GM18502 (cell line): Measurements from ENCODE around the gene ERP27.

Source experiments
- ATAC-seq: cut with Tn5 transposase; IDR thresholded peaks from one replicate; pipeline ENCODE4 v1.9.1; 2021; ENCODE audit warnings: mild to moderate bottlenecking; ENCODE audit not compliant: unreplicated experiment, poor library complexity

Gene ERP27

GRCh38 chr12:14910090-14910915 is 28.0 kb downstream of the ERP27 start:
- no peak for ATAC-seq

- ATAC-seq = no peak
Measured at GRCh38 chr12:14907953-14908352, 30.4 kb downstream of the ERP27 start.

GRCh38 chr12:14906114-14906513 is 32.2 kb downstream of the ERP27 start:
- no peak for ATAC-seq

- no peak for ATAC-seq
Measured at GRCh38 chr12:14905269-14906004, 32.9 kb downstream of the ERP27 start.

DNA sequence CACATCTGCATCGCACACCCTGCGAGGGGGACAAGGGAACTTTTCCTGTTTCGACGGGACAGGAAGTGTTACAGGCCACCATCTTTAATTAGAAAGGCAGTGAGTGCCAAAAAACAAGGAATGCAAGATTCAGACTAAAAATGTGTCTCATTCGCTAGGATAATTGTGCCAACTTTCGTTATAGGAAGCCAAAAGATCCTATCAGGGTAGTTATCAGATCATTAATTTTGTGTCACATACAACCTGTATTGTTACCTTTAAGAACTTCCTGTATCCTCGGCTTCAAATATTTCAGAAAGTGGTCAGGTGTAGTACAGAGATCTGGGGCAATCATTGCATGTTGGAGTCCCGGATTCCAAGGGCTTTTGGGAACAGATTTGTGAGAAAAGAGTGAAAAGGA is 33.5 kb downstream of the ERP27 start:
- no peak for ATAC-seq

DNA sequence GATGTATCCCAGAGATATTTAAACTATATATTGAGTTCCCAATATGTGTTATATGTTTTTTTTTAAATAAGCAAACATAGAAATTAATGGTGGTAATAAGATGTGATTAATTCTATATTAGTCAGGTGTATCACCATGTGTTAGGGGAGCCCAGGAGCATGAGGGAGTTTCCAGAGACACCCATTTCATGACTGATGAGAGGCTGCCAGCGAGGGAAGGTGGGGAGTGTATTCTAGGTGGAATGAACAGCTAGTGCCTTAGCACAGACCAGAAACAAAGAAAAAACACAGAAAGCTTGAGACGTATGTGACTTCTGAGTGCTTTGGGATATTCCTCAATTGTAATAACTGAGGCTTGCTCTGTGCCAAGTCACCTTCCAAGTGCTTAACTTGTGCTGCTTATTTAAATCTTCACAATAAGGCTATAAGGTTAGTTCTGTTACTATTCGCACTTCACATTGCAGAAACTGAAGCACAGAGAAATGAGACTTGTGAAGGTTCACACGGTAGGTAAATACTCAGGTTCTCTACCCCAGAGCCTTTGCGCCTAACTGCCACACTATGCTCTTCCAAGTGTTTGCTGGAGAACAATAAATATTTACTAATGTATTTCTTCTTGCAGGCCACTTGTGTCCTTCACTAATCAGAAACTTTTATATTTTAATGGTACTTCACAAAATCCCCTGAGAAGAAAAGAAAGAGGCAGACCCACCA is 34.8 kb downstream of the ERP27 start:
- no peak for ATAC-seq

DNA sequence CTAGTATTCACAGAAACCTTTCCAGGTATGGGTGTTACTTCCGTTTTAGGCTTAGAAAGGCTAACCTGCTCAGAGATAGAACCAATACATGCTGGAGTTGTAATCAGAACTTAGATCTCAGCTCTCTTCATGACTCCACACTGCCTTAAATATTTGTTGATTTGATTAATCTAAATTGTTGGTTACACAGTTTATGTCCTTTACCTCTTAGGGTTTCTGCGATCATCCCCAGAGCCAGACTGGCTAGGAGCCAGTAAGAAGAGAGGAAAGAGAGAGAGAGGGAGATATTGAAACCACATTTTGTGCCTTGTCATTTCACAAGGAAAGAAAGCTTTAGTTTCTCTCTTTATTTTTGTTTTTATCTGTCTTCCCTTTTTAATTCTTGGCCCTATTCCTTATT is 35.9 kb downstream of the ERP27 start:
- no peak for ATAC-seq

GRCh38 chr12:14901228-14901562 is 37.1 kb downstream of the ERP27 start:
- ATAC-seq = no peak

DNA sequence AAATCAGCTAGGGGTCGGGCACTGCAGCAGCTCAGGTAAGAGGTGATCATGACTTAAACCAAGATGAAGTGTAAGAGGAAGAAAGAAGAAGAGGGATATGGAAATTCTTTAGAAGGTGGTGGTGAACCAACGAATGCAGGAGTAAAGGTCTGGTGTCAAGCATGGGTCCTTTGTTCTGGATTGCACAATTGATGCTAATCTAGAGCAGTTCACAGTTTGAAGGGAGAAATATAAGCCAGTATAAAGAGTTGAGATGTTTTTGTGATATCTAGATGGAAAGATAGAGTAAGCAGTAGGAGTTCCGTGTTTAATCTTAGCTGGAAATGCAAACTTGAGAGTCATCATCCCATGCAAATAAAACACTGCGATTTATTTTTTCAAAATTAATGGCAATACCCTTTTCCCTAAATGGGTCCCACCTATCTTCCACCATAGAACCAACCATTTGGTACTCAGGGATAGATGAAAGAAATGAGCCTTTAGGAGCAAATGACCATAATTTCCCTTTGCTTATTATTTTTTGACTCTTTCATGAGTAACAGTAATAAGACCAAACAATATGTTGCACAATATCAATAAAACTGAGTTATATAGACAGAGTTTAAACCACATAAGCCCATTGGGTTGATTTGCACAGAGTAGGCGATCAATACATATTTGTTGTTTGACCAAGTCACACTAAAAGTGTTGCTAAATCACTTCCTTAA is 37.7 kb downstream of the ERP27 start:
- no peak for ATAC-seq

GRCh38 chr12:14896521-14897169 is 41.7 kb downstream of the ERP27 start:
- ATAC-seq = no peak

DNA sequence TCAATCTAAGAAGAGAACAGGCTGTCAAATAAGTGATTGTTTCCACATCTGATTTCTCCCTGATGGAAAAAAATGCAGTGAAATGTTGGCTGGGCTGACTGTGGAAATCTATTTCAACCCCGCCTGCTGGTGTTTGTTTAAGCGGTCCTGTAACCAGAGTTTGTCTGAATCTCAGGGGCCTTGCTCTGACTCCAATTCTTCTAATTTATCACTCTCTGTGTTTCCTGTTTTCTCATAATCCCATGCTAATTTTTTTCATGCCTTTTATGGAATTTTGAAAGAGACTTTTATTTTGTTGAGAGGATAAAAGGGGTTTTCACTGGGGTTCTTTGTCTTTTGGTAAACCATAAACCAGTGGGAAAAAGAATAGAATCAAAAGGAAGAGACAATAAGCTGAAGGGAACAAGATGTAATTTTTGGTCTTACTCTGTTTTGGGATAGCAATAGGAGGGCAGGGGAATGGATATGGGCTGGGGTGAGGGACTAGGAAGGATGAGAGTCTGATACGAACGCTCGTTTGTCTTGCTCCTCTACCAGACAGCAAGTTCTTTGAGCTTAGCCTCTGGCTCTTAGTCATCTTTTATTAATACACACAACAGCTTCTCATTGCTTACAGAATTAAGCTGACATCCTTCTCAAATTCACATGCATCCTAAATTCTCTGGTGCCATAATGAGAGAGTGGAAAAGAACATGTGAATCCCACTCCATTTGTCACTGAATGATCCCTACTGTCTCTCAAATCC is 44.7 kb downstream of the ERP27 start:
- ATAC-seq = no peak

GRCh38 chr12:14892726-14893505 is 45.4 kb downstream of the ERP27 start:
- no peak for ATAC-seq

DNA sequence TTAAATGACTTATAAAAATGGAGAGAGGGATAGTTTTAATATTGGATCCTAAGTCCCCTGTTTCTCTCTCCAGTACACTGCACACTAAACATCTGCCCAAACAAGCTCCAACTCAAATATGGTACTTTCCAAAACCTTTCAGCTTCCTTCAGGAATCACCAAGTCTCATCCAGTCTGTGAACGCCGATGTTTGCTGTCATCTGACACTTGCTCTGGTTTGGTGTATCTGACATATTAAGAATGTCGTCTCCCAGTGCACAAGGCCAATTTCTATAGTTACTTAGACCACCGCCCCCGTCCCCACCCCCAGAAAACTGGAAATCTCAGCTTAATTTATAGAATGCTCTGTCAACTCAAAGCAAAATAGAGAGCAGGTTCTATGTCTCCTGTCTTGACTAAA is 47.6 kb downstream of the ERP27 start:
- ATAC-seq = no peak

- ATAC-seq = no peak
Measured at GRCh38 chr12:14886271-14886670, 52.1 kb downstream of the ERP27 start.

- ATAC-seq = no peak
Measured at GRCh38 chr12:14885718-14886221, 52.6 kb downstream of the ERP27 start, which contains the start of gene MGP. TSS of gene MGP (minus strand) at chr12:14885854. CDS start at chr12:14885791, 63 bp downstream.

- ATAC-seq = peak; percentile 98
Measured at GRCh38 chr12:14884458-14884878, 53.9 kb downstream of the ERP27 start.

DNA sequence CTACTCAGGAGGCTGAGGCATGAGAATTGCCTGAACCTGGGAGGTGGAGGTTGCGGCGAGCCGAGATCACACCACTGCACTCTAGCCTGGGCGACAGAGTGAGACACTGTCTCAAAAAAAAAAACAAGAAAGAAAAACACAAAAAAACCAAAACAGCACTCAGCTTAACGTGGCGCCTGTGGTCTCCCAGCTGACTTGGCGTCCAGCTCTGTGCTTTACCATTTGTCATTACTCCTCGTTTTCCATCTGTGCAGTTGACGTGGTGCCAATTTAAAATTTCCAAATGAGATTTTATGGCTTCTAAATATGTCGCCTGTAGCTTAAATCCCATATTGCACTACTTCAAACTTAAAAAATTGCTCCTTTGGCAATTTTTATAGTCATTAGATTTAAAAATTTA is 54.7 kb downstream of the ERP27 start:
- ATAC-seq = no peak

DNA sequence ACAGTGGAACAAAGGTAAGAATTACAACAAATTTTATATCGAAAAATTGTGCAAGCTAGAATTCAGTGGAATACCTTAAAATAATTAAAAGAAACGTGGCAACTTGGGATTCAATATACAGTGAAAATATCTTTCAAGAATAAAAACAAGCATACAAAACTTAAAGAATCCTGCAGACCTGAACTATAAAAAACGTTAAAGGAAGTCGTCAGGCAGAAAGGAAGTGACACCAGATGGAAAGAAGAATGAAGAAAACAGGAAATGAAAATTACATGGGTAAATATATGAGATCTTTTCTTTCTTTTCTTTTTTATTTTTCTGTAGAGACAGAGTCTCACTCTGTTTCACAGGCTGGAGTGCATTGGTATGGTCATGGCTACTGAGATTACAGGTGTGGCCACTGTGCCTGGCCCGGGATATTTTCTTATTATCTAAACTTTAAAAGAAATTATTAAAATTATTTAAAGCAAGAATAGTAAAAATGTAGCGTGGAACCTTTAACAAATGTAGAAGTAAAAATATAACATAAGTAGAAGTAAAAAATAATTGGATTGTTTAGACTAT is 57.4 kb downstream of the ERP27 start:
- no peak for ATAC-seq
